ENCODE data around the gene HSD11B1.
A peak's percentile ranks its signal among the peaks of the same experiment; 100 is the strongest.

HSD11B1 gene

DNA sequence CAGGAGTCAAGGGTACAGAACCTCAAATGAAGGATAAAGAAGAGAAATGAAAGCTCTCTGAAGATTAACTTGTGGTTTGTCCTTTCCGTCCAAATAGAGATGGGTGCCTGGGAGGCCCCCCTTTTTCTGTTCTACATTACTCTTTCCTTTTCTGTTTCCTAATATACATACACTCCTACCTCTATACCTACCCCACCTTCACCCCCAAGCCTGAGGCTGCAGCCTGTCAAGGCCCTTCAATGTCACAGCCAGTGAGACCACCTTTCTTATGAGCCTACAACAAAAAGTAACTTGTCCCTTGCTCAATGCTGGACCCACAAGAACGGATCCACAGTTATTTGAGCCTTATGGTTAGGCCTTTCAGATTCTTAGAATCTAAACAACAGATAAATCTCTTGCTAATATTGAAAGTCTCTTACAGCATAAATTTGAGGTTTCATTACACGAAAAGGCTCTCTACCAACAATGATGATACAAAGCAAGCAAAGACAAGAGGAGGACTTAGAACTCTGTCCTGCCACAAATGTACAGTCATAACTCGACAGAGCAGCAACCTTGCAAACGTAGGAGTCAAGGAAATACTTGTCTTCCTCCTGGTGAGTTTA lies 47.1 kb downstream of the HSD11B1 start:
- DNase-seq (ENCODE audit: low read depth in 2 of 2, low spot score in 1 of 2) = no peak

DNA sequence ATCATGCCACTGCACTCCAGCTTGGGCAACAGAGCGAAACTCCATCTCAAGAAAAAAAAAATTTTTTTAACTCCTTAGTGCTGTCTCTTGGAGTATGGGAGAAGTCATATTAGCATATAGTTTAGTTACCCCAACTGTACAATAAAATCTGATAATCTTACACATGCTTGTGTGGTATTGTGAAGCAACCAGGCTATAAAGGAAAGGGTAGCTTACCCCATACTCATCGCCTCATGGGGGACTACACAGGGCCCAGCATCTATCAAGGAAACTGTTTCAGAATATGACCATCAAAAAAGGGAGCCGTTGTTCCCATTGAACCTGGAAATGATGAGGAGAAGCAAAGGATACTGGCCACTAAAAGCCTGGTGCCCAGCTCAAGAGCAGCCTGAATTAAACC lies 48.2 kb downstream of the HSD11B1 start:
- no peak for DNase-seq (ENCODE audit: low read depth in 2 of 2, low spot score in 1 of 2)

DNA sequence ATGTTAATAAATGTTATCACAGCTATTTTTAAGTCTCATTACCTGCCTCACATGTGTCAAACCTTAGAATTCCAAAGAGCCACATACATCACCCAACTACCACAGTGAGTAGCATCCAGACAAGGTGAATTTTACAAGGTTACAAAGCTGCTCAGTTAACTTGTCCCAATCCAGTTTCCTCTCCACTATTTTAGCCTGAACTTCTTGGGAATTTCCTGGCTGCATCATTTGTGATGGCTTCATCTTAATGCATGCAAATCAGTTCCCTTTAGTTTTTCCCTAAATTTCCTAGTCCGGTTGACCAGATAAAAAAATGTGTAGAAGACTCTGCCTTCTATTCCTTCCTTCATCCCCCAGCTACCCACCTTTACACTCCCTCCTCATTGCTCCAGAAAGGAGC lies 50.6 kb downstream of the HSD11B1 start:
- no peak for DNase-seq (ENCODE audit: low read depth in 2 of 2, low spot score in 1 of 2)

DNA sequence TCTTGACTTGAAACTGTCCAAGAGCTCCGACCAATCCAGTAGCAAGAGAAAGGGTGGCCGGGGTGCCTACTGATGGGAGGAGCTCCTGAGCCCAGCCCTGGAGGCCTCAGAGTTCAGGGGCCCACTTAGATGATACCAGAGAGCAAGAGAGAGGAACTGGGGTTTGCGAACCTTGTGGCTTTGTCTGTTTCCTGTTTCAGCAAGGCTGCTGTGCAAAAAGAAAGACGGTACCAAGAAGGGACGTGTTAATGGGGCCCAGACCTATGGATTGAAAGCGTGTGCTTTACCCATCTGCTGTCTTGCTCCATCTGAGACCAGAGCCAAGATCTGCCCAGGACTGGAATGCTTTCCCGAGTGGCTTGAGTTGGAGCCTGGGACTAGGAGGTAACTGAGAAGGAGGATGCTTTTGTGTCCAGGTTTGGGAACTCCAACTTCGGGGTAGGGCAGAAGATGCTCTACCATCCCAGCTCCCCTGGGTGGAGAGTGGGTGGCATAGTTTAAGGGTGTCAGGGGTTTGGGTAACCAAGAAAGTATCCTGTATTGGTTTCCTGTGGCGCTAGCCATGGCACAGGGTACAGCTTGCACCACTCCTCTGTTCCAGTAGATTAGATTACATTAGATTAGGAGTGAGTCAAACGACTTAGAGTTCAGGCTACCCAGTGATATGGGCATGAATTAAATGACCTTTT lies 51.4 kb downstream of the HSD11B1 start, which contains the start of gene TRAF3IP3:
TRAF3IP3 (plus strand) TSS at position 128 of the 689 bp plus-strand sequence. CDS start 3,987 bp downstream, outside the sequence.
- peak; percentile 36 to 52 for DNase-seq (ENCODE audit: low read depth in 2 of 2, low spot score in 1 of 2)

DNA sequence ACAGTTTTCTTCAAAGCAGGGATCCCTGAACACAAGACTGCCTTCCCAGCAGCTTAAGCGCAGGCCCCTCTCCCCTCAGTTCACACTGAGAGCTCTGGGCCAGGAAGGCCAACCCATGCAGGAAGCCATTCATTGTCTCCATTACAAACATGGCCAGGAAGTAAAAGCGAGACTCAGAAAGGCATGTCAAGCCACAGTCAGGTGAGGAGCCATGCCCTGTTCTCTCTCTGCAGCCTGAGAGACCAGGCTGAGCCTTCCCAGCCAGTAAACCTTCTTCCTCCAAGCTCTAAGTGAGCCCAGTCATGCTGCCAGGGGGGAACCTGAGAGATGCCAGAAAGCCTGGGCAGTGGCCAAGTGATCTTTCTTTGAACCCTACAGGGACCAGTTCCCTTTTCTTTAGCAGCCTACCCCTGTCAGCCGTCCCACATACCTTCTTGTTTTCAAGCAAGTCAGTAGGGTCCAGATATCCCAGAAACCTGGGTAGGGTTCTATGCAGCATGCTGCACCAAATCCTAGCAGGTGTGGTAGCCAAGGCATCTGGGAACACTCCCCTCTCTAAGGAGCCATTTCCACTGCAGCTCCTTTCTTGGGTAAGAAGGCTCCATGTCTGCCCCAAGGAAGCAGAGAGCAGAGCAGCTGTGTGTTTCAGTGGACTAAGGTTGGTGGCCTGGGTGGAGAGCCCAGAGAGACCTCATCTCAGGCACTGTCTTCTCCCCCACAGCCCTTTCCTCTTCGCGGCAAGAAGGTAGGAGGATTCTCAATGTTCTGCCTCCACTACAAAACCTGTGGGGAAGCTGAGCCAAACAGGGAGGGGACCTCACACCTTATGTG lies 52.2 kb downstream of the HSD11B1 start:
- DNase-seq (ENCODE audit: low read depth in 2 of 2, low spot score in 1 of 2) = no peak

DNA sequence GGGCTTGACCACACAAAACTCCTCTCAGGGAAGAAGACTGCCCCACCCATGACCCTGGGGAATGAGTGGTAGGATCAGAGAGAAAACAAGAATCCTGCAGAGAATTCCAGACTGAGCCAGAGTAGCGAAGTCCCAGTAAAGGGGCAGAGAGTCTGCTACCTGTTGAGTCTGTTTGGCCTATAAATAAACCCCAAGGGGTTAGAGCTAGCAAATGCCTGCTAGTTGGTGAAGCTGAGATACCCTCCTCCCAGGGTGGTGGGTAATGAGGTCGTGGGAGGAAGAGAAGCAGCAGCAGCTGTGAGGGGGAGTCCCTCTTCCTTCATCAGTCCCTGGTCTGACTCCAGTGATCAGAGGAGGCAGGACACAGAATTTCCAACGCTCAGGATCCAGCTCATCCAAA lies 53.8 kb downstream of the HSD11B1 start:
- no peak for DNase-seq (ENCODE audit: low read depth in 2 of 2, low spot score in 1 of 2)

DNA sequence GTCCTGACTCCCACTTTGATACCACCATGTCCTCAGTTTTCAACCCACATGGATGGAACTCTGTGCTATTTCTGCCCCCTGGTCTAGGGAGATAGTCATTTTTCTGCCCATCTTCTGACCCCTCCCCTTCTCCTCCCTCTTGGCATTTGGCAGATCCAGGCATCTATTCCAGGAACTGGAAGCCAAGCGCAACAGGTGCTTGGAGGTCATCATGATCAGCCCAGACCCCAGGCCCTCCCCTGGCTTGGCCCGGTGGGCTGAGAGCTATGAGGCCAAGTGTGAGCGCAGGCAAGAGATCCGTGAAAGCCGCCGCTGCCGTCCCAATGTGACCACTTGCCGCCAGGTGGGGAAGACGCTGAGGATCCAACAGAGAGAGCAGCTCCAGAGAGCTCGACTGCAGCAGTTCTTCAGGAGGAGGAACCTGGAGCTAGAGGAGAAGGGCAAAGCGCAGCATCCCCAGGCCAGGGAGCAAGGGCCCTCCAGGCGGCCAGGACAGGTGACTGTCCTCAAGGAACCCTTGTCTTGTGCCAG lies 55.2 kb downstream of the HSD11B1 start:
- DNase-seq (ENCODE audit: low read depth in 2 of 2, low spot score in 1 of 2) = no peak

DNA sequence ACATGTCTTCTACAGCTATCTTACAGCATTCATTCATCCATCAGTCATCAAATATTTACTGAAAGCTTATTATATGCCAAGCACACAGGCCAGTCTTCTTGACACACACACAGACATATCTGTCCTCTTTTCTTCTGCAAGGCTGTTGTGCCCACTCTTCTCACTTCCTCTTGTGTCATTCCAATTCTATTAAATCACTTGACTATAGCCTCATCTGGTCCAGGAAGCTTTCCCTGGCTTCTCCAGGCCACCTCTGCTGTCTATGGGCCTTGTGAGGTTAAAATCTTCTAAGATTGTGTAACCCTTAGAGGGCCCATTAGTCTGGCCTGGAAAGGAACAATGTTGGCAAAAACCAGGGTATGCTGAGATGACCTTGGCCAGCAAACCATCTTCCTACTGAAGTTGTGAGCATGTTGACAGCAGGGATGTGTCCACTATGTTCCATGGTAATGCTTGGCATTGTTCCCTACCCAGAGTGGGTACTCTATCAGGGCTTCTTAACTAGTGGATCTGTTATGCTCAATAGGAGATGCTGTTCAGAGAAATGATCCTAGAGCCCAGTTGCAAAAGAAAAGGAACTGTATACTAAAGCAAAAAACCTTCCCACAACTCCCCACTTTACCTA lies 56.5 kb downstream of the HSD11B1 start:
- DNase-seq (ENCODE audit: low read depth in 2 of 2, low spot score in 1 of 2) = no peak

DNA sequence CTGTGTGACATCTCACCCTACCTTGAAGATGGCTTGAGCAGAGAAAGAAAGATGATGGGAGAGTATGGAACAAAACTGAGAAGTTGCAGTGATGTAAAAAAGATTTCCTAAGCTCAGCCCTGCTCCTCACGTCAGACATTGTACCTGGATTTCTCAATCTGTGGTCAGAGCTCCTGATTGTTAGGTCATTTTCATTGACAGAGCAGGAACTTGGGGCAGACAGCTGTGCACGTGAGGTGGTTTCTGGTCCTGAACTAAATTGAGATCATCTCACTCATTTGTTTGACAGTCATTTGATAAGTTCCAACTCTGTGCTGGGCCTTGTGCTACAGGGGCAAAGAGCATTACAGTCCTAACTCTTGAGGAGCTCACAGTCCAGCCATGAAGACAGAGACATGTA lies 61.4 kb downstream of the HSD11B1 start:
- DNase-seq (ENCODE audit: low read depth in 2 of 2, low spot score in 1 of 2) = no peak

DNA sequence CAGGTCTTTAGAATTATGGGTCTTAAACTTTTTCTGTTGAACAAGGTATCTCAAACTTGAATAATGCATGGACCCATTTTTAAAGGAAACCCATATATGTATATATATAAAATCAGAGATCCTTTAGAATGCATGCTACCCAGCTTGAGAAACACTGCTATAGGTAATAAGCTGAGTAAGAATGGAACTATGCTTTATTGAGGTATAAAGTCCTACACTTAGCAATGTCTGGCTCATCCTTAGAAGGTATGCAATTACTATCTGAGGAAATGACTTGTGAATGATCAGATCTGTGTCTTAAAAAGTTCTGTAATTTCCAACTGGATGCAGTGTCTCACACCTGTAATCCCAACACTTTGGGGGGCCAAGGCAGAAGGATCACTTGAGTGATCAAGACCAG lies 62.5 kb downstream of the HSD11B1 start:
- DNase-seq (ENCODE audit: low read depth in 2 of 2, low spot score in 1 of 2) = no peak

DNA sequence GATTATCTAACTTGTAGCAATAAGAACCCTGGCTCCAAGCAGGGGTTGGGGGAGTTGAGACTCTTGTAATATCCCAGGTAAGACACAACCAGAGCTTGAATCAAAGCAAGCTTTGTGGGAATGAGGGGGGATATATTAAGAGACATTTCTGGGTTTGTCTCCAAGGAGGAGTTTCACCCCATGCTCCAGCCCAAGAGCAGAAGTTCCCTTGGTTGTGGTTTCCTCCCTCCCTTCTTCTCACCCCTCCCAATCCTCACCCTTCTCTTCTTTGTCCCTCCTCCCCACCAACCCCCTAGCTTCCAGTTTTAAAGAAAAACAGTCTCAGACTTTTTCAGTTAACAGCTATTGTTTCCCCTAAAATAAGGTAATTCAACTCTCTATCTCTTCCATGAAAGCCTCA lies 63.1 kb downstream of the HSD11B1 start:
- no peak for DNase-seq (ENCODE audit: low read depth in 2 of 2, low spot score in 1 of 2)

DNA sequence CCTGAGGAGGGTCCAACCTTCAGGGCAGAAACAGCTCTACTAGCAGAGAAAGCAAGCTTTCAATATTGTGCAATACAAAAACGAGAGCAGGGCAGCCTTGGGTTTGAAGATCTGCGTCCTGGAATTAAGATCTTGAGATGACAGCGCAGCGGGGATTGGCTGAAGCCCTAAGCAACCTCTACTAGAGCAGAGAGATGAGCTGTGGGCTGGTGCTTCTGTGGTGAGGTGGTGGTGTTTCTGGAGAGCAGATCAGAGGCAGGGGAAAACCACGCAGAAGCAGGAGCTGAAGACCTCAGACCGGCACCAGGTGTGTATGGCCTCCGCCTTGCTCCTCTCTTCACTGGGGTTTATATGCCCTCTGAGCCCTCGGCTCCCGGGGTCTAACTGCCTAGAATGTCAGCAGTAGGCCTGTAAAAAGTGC lies 63.7 kb downstream of the HSD11B1 start:
- peak; percentile 50 to 68 for DNase-seq (ENCODE audit: low read depth in 2 of 2, low spot score in 1 of 2)

DNA sequence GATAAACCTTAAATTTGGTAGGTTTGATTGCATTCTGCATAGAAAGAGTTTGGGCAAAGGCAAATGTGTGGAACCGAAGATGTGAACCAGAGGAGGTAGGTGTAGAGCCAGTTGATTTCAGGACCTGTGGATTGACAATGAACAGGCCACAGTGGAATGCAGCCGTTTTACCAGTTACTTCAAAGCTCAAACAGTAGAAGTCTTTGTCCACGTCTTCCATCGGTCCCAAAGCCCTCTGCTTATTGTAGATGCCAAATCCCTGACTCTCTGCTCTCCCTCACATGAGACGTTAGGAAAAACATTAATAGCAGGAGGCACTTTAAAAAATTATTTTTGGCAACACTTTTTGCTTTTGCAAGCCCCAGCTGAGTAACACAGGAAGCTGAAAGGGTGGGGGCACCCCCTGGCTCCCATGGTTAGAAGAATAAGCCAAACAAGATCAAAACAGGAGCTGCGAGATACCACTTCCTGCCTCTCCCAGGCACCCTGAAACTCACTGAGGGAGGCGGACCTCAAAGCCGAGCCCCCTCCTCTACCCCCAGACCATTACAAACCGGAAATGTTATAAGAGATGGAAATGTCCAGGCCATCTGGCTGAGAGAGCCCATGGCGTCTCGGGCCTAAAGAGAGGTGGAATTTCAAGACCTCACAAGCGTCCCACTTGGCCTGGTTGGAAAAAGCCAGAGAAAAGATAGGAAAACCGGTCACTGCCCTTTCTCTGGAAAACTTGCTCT lies 64.7 kb downstream of the HSD11B1 start:
- DNase-seq (ENCODE audit: low read depth in 2 of 2, low spot score in 1 of 2) = peak; percentile 44 to 57

DNA sequence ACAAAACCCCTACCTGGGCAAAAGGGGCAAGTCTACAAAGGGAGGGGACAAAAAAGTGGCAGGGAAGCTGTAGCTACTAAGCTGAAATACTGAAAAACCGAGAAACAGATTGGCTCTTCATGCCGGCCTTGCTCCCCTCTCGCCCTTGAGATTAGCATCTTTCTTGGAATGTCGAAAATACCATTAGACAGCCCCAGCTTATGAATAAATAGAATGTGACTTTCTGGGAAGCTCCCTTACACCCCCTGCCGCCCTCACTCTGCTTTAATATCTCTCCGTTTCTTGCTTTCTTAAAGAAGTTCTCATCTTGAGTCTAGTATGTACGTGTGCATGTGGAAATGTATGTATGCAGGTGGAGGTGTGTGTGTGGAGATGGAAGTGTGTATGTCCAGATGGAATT lies 65.3 kb downstream of the HSD11B1 start:
- no peak for DNase-seq (ENCODE audit: low read depth in 2 of 2, low spot score in 1 of 2)

DNA sequence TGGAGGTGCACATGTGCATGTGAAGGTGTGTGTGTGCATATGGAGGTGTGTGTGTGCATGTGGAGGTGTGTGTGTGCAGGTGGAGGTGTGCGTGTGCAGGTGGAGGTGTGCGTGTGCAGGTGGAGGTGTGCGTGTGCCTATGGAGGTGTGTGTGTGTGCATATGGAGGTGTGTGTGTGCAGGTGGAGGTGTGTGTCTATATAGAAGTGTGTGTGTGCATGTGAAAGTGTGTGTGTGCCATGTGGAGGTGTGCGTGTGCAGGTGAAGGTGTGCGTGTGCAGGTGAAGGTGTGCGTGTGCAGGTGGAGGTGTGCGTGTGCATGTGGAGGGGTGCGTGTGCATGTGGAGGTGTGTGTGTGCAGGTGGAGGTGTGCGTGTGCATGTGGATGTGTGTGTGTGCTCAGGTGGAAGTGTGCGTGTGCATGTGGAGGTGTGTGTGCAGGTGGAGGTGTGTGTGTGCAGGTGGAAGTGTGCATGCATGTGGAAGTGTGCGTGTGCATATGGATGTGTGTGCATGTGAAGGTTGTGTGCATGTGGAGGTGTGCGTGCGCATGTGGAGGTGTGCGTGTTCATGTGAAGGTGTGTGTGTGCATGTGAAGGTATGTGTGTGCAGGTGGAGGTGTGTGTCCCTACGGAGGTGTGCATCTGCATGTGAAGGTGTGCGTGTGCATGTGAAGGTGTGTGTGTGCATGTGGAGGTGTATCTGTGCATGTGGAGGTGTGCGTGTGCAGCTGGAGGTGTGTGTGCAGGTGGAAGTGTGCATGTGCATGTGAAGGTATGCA lies 66.2 kb downstream of the HSD11B1 start:
- DNase-seq (ENCODE audit: low read depth in 2 of 2, low spot score in 1 of 2) = no peak

DNA sequence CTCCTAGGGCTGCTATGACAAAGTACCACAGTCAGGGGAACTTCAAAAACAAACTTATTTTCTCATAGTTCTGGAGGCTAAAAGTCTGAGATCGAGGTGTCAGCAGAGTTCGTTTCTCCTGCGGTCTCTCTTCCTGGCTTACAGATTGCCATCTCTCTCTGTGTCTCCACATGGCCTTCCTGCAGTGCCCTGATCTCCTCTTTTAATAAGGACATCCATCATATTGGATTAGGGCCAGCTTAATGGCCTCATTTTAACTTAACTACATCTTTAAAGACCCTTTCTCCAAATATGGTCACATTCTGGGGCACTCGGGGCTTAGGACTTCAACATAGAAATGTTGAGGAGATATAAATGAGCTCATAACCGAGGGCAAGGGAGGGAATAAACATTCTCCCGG lies 67.5 kb downstream of the HSD11B1 start:
- no peak for DNase-seq (ENCODE audit: low read depth in 2 of 2, low spot score in 1 of 2)

DNA sequence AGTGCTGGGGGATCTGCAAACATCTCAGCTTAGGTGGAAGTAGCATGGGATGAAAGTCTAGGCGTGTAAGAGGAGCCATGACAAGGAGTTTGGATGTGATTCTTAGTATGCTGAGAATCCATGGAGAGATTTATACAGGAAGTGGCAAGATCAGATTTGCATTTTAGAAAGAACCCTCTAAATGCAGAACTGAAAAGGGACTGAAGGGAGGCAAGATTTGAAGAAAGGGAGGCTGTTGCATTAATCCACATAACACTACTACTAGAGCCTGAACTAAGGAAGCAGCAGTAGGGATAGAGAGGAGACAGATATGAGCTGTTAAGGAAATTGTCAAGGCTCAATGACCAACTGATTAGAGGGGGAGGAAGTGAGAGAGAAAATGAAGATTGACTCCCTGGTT lies 69.9 kb downstream of the HSD11B1 start:
- no peak for DNase-seq (ENCODE audit: low read depth in 2 of 2, low spot score in 1 of 2)

DNA sequence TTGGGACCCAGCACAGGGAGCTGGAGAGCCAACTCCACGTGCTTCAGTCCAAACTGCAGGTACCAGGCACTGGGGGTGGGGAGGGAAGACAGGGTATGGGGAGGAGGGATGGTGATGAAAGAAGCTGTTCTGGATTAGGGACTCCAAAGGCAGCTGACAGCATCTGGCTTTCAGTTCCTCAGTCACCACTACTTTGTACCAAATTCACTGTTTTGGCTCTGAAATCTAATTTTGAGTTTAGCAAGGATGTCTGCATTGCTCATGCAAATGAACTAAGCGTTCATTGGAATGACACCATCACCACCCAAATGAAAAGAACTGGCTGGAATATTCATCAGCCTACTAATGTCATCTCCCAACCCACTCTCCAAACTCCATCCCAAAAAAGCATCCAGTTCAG lies 71.0 kb downstream of the HSD11B1 start:
- no peak for DNase-seq (ENCODE audit: low read depth in 2 of 2, low spot score in 1 of 2)

DNA sequence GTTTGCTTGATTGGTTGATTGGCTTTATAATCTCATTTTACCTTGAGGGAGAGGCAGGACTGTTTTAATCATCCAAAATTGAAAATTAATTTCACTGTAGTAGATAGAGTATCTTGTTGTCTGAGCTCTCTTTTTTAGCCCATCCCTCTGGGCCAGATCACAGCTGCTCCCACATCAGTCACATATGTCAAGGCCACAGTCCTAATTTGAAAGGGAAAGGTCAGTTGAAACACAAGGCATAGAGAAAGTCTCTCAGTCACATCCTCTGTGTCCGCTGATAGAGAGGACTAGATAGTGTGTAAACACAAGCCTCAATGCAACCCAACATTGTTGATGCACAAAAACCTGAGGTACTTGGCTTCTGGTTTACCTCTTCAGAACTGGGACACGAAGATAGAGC lies 72.9 kb downstream of the HSD11B1 start:
- no peak for DNase-seq (ENCODE audit: low read depth in 2 of 2, low spot score in 1 of 2)

DNA sequence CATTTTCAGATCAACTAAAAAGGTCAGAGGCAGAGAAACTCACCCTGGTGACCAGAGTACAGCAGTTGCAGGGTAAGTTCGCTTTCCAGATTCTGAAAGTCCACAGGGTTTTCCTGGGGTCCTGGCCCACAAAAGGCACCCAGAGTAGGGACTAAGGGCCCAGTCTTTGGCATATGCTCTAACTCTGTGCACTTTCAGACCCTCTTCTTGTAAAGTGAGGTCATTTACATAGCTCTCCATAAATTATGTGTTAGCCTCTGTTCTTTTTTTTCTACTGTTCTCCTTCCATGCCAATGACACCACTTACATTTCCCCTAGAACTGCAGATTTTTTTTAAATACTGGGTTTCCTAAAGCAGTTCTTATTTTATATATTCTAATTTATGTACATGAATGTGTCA lies 73.5 kb downstream of the HSD11B1 start:
- DNase-seq (ENCODE audit: low read depth in 2 of 2, low spot score in 1 of 2) = no peak
